Heart left ventricle (tissue), 16 donors: ENCODE results near the gene SYNGR2. TPM values are rescaled to one million over a fixed set of nuclear protein-coding genes. Genes with fewer than 3 reads are reported as not detected.

Experiments used
- ATAC-seq, 4 donors: fragments of 200-7000 bp; cut with Tn5 transposase; one replicate each; pipeline ENCODE4 v1.9.1; 2020 to 2022; ENCODE audit warnings: moderate library complexity in 4 of 4, mild to moderate bottlenecking in 3 of 4, moderate number of reproducible peaks in 1 of 4
- DNase-seq, 5 donors: peaks; one replicate each; pipeline ENCODE4 v3.0.0-alpha.2; 2020
- H3K27ac ChIP-seq, 12 donors: fragments of 200-600 bp; sonication (generic) in 4 of 12; one replicate each; pipeline versions ENCODE4 v1.5.0 to v1.8.0; 2016 to 2022; ENCODE audit warnings: mild to moderate bottlenecking in 2 of 12
- H3K27me3 ChIP-seq, 9 donors: fragments of 200-600 bp; sonication (generic) in 2 of 9; one replicate each; pipeline versions ENCODE4 v1.5.1 to v1.8.0; 2016 to 2022; ENCODE audit warnings: mild to moderate bottlenecking in 3 of 9
- H3K36me3 ChIP-seq, 9 donors: fragments of 200-600 bp; sonication (generic) in 2 of 9; one replicate each; pipeline versions ENCODE4 v1.5.0 to v1.8.0; 2018 to 2022; ENCODE audit warnings: mild to moderate bottlenecking in 2 of 9
- H3K4me1 ChIP-seq, 12 donors: fragments of 200-600 bp; sonication (generic) in 4 of 12; one replicate each; pipeline versions ENCODE4 v1.5.0 to v1.8.0; 2016 to 2022; ENCODE audit warnings: mild to moderate bottlenecking in 3 of 12
- H3K4me3 ChIP-seq, 12 donors: fragments of 200-600 bp; sonication (generic) in 4 of 12; one replicate each; pipeline versions ENCODE4 v1.5.0 to v1.8.0; 2017 to 2022; ENCODE audit warnings: mild to moderate bottlenecking in 9 of 12, moderate library complexity in 4 of 12
- H3K9me3 ChIP-seq, 12 donors: fragments of 200-600 bp; sonication (generic) in 4 of 12; one replicate each; pipeline versions ENCODE4 v1.5.0 to v1.8.0; 2016 to 2022; ENCODE audit warnings: mild to moderate bottlenecking in 1 of 12
- POLR2A ChIP-seq, 2 donors: fragments of 450-650 bp; IDR thresholded peaks; one replicate each; pipeline ENCODE4 v1.6.1; 2017; ENCODE audit warnings: antibody characterized with exemption in 2 of 2, mild to moderate bottlenecking in 2 of 2, moderate library complexity in 2 of 2
- WGBS, 4 donors: extraction: QIAGEN DNeasy Blood & Tissue Kit in 2 of 4; methylation state at CpG; one replicate each; pipeline versions ENCODE4 v1.1.5 to v1.1.7; 2013 to 2018; 5-methylcytosine and 5-hydroxymethylcytosine counted together
- intact Hi-C, 10 donors: fragments of 100-400 bp; cut with DNase I; formaldehyde crosslinking; loops; one replicate each; pipeline versions ENCODE4 v1.11.1 to v1.14.2; 2022
- polyA plus RNA-seq, 2 donors: library from polyadenylated mRNA; stranded (reverse); fragments of 200-250 nt; gene quantifications; one replicate each; pipeline ENCODE4 v1.2.3, GENCODE V29; 2013
- total RNA-seq, 9 donors: library from RNA; depleted of rRNA in 2 of 9; stranded (reverse); fragments of >200 nt in 2 of 9; fragmentation: NEBNext Ultra II Directional in 3 of 9; extraction: Animal tissue kit (Norgen Biotek cat#: 25700) in 3 of 9; gene quantifications; one replicate each; pipeline versions ENCODE4 v1.1.0 to v1.2.4, GENCODE V29; 2016 to 2023
- TF ChIP-seq, protein P1 (sequence below), 12 donors: fragments of 200-600 bp; sonication (generic) in 4 of 12; IDR thresholded peaks; one replicate each; pipeline versions ENCODE4 v1.5.0 to v1.8.0; 2018 to 2022; ENCODE audit warnings: antibody characterized with exemption in 12 of 12, mild to moderate bottlenecking in 5 of 12
- donor health status: ischemic (EF 13 %, LVEDD 7.1; RV severe dilation, severe dysfunction).
- donor health status: healthy with polysubstance abuse.
- donor health status: DM: no; HTN: yes; CAD: no.
- donor health status: DM: no; HTN: no; CAD: no.
- donor health status: ischemic (EF 25% LVEDD 6.9; RV normal size, moderate dysfunction).
- donor health status: ischemic (EF 25% LVEDD 5.7; RV mildly dilated, moderate dysfunction).
- donor health status: healthy.
- donor health status: DM: yes; HTN: yes; CAD: no.
- donor health status: ischemic (EF 35%, LVEDD 5.7; RV mildly dilated, moderate dysfunction).
- donor health status: nonischemic (EF 11% LVEDD 7.7; RV severe dilation, severe dysfunction).
- donor health status: DM: yes; HTN: yes; CAD: no.
- donor health status: PGD.
- donor health status: ischemic (EF 29% LVEDD 5.4; RV normal size, mild dysfunction).
- donor health status: nonischemic (EF 23%, LVEDD 6.1; RV moderate dilation, normal function).

The SYNGR2 gene
- total and polyA plus RNA-seq, 11 donors, result 99.5 to 268 (median 135) TPM

GRCh38 chr17:78180508-78180907 is 12.1 kb downstream of the SYNGR2 start:
- intact Hi-C loops, result no loop called here
- peaks cover 0 to 40% (median 14%) of the 10 kb centered on the region in 12 donors for H3K4me1 ChIP-seq
- peak overlapping the region in 5 of 12 donors; percentile 23 to 65 (median 57) for H3K27ac ChIP-seq

DNA sequence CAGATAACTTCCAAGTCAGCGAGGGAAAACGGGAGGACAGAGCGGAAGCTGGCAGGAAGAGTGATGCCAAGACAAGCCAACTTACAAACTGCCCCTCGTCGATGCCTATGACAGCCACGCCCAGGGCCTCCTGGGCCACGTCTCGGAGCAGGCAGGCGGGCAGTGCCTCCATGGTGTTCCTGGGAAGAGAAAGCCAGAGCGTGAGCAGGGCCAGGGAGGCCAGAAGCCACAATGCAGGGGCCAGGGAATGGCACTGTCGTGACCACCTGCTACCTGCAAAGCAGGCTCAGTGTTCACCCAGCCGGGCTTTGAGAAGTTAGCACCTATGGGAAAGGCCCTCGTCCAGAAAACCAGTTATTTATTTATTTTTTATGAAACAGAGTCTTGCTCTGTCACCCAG is 14.1 kb downstream of the SYNGR2 start:
- ATAC-seq (no peak), DNase-seq (peak in 1 of 5 donors; percentile 54)
- no peaks in the 10 kb centered on the region for H3K27me3 ChIP-seq
- peaks cover 0 to 37% (median 4%) of the 10 kb centered on the region in 12 donors for H3K4me1 ChIP-seq
- WGBS, 4 donors, result 94 to 97% (median 97%) methylated on average over 13 of the region's 13 CpGs
- TF ChIP-seq, protein P1, sequence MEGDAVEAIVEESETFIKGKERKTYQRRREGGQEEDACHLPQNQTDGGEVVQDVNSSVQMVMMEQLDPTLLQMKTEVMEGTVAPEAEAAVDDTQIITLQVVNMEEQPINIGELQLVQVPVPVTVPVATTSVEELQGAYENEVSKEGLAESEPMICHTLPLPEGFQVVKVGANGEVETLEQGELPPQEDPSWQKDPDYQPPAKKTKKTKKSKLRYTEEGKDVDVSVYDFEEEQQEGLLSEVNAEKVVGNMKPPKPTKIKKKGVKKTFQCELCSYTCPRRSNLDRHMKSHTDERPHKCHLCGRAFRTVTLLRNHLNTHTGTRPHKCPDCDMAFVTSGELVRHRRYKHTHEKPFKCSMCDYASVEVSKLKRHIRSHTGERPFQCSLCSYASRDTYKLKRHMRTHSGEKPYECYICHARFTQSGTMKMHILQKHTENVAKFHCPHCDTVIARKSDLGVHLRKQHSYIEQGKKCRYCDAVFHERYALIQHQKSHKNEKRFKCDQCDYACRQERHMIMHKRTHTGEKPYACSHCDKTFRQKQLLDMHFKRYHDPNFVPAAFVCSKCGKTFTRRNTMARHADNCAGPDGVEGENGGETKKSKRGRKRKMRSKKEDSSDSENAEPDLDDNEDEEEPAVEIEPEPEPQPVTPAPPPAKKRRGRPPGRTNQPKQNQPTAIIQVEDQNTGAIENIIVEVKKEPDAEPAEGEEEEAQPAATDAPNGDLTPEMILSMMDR (IDR thresholded peaks at IDR 0.05), result no peak
- TF ChIP-seq POLR2A (IDR thresholded peaks at IDR 0.05), result no peak
- intact Hi-C loops, result no loop called here
- H3K36me3 ChIP-seq, result no peaks in the 10 kb centered on the region
- no peak overlapping the region for H3K4me3 ChIP-seq
- H3K9me3 ChIP-seq, result no peaks in the 10 kb centered on the region
- no peak overlapping the region for H3K27ac ChIP-seq

More at GRCh38 chr17:78180508-78180907, 12.1 kb downstream of the SYNGR2 start:
- Histone ChIP-seq H3K4me3 (no peak overlapping the region), H3K27me3 (no peaks in the 10 kb centered on the region), H3K36me3 (peaks cover 0 to 5% (median 0%) of the 10 kb centered on the region in 9 donors), H3K9me3 (no peaks in the 10 kb centered on the region)
- 63 to 67% (median 65%) methylated on average over 2 of the region's 2 CpGs for WGBS, 4 donors
- no peak for DNase-seq
- TF ChIP-seq POLR2A (IDR thresholded peaks at IDR 0.05), result no peak
- TF ChIP-seq, protein P1 (IDR thresholded peaks at IDR 0.05), result no peak
- no peak for ATAC-seq

GRCh38 chr17:78183916-78184315 is 15.5 kb downstream of the SYNGR2 start:
- WGBS, 4 donors, result 92 to 95% (median 93%) methylated on average over 12 of the region's 12 CpGs
- H3K4me1 ChIP-seq, result peaks cover 0 to 50% (median 13%) of the 10 kb centered on the region in 12 donors
- no peak for ATAC-seq
- H3K4me3 ChIP-seq, result no peak overlapping the region
- no peaks in the 10 kb centered on the region for H3K36me3 ChIP-seq
- intact Hi-C loops, result no loop called here
- no peak for DNase-seq
- H3K27ac ChIP-seq, result no peak overlapping the region
- no peaks in the 10 kb centered on the region for H3K27me3 ChIP-seq
- H3K9me3 ChIP-seq, result no peaks in the 10 kb centered on the region
- TF ChIP-seq, protein P1 (IDR thresholded peaks at IDR 0.05), result no peak
- no peak for TF ChIP-seq POLR2A (IDR thresholded peaks at IDR 0.05)

- TF ChIP-seq, protein P1 (IDR thresholded peaks at IDR 0.05), result no peak
- no peak for TF ChIP-seq POLR2A (IDR thresholded peaks at IDR 0.05)
- no peak for ATAC-seq
- Histone ChIP-seq H3K4me3 (no peak overlapping the region), H3K36me3 (no peaks in the 10 kb centered on the region), H3K4me1 (peaks cover 0 to 50% (median 13%) of the 10 kb centered on the region in 12 donors), H3K9me3 (no peaks in the 10 kb centered on the region), H3K27ac (no peak overlapping the region), H3K27me3 (no peaks in the 10 kb centered on the region)
- DNase-seq, result no peak
- 87 to 92% (median 88%) methylated on average over 10 of the region's 10 CpGs for WGBS, 4 donors
- intact Hi-C loops, result no loop called here
These were observed 16.0 kb downstream of the SYNGR2 start for GRCh38 chr17:78184351-78184750.
